ENCODE measurements around the gene SLC30A1.

SLC30A1 gene

DNA sequence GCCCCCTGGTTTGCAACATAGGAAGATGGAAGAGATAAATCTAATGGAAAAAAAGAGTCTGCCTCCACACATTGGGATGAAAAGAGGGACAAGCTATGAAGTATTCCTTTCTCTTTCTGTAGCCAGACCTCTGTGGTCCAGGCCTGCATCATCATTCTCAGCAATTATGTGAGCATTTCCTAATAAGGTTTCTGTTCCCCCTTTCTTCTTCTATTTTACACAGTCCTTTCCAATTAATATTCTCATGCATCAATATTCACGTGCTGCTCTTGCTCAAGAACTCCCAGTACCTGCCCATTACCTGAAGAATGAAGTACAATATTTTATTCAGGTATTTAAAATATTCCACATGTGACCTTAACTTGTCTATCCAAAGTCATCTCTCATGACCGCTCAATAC, 8.2 kb upstream of the SLC30A1 start:
- TF ChIP-seq, protein P1, sequence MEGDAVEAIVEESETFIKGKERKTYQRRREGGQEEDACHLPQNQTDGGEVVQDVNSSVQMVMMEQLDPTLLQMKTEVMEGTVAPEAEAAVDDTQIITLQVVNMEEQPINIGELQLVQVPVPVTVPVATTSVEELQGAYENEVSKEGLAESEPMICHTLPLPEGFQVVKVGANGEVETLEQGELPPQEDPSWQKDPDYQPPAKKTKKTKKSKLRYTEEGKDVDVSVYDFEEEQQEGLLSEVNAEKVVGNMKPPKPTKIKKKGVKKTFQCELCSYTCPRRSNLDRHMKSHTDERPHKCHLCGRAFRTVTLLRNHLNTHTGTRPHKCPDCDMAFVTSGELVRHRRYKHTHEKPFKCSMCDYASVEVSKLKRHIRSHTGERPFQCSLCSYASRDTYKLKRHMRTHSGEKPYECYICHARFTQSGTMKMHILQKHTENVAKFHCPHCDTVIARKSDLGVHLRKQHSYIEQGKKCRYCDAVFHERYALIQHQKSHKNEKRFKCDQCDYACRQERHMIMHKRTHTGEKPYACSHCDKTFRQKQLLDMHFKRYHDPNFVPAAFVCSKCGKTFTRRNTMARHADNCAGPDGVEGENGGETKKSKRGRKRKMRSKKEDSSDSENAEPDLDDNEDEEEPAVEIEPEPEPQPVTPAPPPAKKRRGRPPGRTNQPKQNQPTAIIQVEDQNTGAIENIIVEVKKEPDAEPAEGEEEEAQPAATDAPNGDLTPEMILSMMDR (conservative IDR thresholded peaks at IDR 0.05), result no peak
- no peak overlapping the region for H3K27ac ChIP-seq

DNA sequence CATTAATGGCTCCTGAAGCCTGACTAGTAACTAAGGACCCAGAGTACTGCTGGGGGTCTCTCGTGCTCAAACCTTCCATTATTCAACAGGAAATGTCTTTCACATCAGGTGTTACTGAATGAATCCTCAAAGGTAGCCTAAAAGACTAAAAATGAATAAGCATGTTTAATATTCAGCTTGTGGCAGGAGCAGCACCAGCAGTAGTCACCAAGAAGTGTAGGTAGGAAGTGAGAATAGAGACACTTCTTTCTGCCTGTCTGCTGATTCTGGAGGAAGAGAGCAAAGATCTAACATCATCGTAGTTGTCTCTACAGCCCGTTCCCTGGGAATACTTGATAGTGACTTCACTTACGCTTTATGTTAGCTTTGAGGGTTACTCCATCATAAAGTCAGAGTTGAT, 7.6 kb upstream of the SLC30A1 start:
- no peak overlapping the region for H3K27ac ChIP-seq
- TF ChIP-seq, protein P1 (conservative IDR thresholded peaks at IDR 0.05), result no peak

GRCh38 chr1:211583011-211583992, 4.3 kb upstream of the SLC30A1 start:
- H3K27ac ChIP-seq, result no peak overlapping the region
- TF ChIP-seq, protein P1 (conservative IDR thresholded peaks at IDR 0.05), result no peak

GRCh38 chr1:211581526-211581925, 2.6 kb upstream of the SLC30A1 start:
- TF ChIP-seq, protein P1 (conservative IDR thresholded peaks at IDR 0.05), result no peak
- no peak overlapping the region for H3K27ac ChIP-seq

DNA sequence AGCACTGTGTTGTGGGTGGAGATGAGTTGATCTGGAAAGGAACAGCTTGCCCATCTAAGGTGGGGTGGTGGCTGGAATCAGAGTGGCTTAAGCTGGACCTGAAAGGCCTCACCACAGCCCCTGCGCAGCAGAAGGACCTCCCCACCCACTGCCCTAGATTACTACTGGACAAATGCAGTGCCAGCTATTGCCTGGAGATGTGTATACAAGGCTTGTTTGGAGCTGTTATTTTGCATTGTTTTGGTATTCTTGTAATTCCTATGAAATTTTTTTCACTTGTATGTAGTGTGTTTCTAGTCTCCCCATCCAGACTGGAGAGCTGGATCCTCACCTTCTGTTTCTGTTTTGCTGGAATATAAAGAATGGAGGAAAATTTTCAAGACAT, 1.3 kb upstream of the SLC30A1 start:
- TF ChIP-seq, protein P1 (conservative IDR thresholded peaks at IDR 0.05), result no peak
- H3K27ac ChIP-seq, result peak overlapping the region; percentile 88

GRCh38 chr1:211579440-211580302, 710 bp upstream of the SLC30A1 start:
- TF ChIP-seq, protein P1 (conservative IDR thresholded peaks at IDR 0.05), result no peak
- H3K27ac ChIP-seq, result peak overlapping the region; percentile 88
